GM18858 (cell line): ENCODE data around the gene ATXN3L.

Experiments used
- ATAC-seq: cut with Tn5 transposase; IDR thresholded peaks from one replicate; pipeline ENCODE4 v1.9.1; 2021; ENCODE audit not compliant: unreplicated experiment

ATXN3L gene

DNA sequence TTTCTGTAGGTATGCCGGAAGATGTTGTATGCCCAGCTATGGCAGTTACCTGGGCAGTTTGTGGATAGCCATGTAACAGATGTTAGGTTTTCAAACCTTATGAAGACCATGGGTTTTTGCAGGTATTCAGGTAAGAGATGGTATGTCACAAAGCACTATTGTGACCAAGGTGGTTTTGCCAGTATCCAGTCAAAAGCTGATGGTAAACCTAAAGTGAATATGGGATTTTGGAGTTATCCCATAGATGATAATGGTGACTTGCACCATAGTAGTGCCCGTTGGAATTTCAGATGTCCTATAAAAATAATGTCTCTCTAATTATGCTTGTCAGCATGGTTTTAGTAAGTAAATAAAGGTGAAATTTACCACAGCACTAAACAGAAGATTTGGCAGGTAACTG lies at the start of gene ATXN3L:
Gene ATXN3L, minus strand, starts transcription at position 101 of the 400 bp plus-strand sequence. CDS start 119 bp downstream, outside the sequence.
- ATAC-seq, result no peak

DNA sequence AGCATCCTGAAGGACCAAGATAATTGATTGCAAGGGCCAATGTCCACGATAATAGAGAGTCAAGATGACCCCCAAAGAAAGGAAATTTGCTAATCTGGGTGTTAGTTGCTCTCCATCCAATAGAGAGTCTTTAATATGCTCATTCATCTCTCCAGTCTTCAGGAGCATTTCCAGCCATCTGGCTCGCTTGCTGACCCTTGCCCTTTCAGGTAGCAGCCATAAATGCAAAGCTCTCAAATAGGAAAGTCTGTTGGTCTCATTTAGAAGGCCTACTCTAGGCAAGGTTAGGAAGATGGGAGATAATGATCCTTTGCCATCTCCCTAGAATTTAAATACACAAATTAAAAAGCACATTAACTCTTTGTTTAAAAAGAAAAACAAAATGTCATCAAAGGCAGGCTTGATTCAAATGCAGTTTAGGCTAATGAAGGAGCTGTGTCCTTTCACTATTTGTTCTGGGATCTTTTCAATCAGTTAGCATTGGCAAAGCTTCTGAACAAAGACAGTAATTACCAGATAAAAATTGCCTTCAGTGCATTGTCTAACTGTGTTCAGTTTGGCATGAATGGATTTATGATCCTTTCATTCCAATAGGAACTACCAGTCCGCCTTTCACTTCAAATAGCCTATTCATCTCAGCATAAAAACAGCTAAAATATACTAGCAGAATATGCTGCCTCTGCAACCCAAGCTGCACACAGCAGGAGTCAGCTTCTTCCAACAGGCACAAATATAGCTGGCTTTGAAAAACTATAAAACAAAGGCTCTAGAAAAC lies 49.6 kb upstream of the ATXN3L start:
- no peak for ATAC-seq

GRCh38 chrX:13367950-13368349 lies 48.1 kb upstream of the ATXN3L start:
- ATAC-seq, result no peak

DNA sequence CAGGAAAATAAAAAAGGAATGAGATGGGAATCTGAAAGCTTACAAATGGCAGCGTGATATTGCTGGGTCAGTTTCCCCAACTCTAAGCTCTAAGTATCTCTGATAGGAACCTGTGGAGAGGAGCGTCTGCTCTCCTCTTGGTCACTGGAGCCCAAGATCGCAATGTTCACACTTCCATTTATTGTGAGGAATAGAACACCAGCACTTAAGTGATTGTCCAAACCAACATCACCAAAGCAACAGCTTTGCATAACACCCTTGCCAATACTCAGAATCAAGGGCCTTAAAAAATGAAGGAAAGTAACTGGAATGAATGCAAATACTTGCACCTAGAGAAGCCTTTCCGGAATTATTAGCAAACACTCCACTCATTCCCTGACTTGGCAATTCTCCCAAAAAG lies 46.8 kb upstream of the ATXN3L start:
- no peak for ATAC-seq

DNA sequence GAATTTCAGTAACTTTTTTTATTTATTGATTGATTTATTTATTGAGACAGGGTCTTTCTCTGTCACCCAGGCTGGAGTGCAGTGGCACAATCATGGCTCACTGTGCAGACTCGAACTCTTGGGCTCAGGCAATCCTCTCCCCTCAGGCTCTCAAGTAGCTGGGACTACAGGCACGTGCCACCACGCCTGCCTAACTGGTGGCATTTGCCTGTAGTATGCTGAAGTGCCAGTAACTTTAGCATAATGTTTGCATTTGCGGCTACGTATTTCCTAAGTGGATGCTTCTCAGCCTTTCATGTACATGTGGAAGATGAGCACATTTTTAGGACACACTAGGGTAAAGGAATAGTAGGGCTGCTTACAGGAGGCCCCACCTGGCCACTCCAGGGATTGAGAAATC lies 45.3 kb upstream of the ATXN3L start:
- no peak for ATAC-seq

DNA sequence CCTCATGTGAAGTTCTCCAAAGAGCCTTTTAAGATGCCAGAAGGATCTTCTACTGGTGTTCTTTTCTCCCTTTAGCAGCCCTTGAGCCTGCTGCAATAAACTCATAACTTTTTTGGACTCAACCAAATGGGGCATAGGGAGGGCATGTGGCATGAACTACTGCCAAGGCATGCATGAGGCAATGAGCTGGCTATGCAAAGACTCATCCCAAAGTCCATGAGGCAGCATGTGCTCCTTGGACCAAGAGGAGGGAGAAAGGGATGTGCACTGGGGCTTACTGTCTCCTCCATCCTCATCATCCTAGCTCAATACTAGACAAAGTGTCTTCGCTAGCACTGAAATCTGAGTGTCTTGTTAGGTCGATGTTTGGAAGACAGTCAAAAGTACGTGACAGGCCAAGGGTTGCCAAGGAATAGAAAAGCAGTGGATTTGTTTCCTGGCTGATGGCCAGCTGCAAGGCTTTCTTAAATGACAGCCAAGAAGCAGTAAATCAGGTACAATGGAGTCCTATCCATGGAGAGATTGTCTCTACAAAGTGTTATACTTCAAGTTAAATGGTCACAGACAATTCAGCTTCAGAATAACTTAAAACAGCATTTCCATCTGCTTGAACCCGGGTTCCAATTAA lies 44.5 kb upstream of the ATXN3L start:
- no peak for ATAC-seq

- ATAC-seq, result no peak
Measured at GRCh38 chrX:13360146-13360545, 40.3 kb upstream of the ATXN3L start.

GRCh38 chrX:13357925-13358324 lies 38.1 kb upstream of the ATXN3L start:
- ATAC-seq, result no peak

DNA sequence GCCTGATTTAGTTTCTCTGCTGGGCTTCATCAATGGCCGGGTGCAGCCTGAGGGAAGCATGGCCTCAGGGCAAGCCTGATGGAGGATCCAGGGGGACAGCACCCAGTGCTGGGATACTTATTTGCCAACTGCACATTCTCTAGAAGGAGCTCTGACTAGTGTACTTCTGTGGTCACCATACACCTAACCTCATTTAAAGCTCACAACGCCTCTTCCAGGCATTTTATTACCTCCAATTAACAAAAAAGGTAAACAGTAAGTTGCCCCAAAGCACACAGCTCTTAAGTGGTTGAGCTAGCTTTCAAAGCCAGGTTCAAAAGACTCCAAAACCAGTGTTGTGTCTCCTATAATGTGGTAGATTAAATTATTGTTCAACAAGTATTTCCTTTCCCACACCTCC lies 26.8 kb upstream of the ATXN3L start:
- ATAC-seq, result no peak

DNA sequence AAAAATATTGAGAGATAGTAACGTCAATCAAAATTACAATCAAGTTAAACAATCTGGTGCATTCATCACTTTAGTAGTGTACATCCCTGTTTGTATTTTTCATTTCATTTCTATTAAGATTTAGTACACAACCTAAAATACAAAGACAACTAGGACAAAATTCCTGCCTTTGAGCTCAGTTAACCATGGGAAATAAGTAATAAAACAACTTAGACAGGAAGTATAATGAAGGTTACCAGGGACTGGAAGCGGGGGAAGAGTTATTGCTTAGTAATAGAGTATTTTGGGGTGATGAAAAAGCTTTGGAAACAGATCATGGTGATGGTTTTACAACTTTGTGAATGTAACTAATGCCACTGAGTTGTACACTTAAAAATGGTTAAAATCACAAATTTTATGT lies 25.6 kb upstream of the ATXN3L start:
- no peak for ATAC-seq

DNA sequence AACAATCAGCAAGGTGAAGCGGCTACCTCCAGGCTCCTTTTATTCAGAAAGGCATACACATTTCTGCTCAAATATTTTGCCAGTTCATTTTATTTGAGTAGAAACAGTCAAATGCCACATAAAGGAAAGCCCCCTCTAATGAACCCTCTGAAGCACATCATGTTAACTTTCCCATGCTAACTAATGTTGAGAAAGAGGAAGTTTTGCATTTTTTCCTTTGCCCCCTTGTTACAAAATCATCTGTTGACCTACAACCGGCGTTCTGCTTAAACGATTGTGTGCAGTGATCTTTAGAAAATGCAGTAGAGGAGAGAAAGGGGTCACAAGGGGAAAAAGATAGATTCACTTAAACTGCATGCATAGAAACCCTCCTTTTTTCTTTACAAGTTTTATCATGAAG lies 25.2 kb upstream of the ATXN3L start:
- no peak for ATAC-seq

GRCh38 chrX:13341491-13342101 lies 21.7 kb upstream of the ATXN3L start:
- ATAC-seq, result no peak

DNA sequence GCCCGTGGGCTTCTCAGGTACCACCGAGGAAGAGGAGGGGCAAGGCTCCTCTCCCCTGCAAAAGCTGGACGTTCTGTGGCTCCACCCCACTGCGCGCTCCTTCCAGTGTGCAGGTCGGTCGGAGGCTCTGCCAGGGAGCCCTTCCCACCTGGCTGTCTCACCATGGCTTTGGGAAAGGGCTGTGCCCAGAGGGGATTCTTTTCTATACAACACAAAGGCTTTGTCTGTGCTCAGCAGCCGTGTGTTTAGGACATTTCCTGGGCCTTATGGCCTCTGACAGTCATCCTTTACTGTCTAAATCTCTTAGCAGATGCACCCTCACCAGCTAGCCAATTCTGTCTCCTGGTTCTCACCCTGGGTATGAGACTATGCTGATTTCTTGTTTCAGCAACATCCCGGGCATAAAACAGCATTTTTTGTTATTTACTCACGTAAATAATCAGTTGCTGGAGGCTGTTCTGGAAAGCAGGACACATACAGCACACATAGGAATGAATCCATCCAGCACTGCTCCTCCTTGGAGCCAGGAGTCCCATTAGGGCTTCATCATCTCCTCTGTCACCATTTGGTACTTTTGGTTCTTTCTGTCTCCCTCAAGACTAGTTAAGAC lies 20.4 kb upstream of the ATXN3L start:
- no peak for ATAC-seq

DNA sequence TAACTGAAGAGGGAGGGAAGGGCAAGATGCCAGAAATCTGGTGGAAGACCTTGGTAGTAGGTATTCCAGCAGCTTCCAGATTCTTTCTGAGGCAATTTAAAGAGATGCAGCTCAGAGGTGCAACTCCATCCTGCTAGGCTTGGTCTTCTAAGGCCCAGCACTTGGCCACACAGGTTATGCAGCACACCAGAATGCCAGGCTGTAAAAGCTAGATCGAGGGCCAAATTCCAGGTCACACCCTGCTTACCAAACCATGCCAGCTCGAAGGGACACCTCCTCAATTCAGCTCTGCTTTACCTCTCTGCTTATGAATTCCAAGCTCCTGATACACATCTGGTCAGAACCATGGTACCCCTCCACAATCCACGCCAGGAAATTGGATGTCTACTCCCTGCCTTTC lies 19.8 kb upstream of the ATXN3L start:
- ATAC-seq, result no peak

DNA sequence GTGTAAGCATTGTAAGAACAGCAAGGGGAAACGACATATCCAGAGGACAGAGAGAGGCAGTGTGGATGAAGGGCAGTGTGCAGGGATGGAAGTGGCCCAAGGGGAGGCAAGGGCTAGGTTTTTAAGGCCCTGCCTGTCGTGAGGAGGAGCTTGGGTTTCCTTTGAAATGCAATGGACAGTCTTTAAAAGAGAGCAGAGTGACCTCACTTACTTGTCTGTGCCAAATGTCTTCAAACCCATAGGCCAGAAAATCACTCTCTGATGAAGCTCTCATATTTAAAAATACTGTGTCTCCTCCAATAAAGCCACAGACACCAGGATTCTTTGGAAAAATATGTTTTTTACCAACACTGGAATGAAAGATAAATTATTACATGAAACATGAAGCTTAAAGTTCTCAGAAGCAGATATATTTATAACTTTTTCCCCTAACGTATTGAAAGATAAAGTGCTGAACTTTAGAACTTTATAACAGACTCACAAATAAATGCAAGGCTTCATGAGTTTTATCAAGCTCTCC lies 19.2 kb upstream of the ATXN3L start:
- no peak for ATAC-seq

- ATAC-seq, result no peak
Measured at GRCh38 chrX:13334491-13334890, 14.6 kb upstream of the ATXN3L start.

DNA sequence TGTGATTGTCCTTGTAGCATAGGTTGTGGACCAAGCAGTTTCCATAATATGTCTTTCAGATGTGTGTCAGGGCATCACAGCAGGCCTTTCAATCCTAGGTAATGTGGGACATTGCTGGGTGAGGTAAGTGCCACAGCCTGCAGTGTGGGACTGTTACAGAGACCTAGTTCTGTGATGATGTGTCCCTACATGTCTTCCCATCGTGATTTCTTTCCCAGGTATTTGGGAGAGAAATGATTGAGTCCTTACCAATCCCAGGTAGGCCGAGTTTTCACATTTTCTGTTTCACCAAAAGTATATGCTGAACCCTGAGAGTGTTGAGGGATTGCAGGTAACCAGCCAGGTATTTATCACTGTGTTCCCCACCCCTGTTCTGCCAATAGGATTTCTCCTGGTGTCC lies 10.6 kb upstream of the ATXN3L start:
- no peak for ATAC-seq

DNA sequence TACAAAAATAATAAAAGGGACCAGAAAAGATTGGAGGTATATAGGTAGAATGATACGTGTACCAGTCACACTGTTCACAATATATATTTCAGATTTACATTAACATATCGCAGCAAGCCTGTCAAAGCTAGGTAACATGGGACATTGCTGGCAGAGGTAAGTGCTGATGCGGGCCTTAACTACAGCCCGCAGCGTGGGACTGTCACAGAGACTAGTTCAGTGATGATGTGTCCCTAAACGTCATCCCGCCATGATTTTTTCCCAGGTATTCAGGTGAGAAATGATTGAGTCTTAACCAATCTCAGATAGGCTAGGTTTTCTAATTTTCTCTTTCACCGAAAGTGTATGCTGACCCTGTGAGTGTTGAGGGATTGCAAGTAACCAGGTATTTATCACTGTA lies 7.8 kb upstream of the ATXN3L start:
- ATAC-seq, result no peak

DNA sequence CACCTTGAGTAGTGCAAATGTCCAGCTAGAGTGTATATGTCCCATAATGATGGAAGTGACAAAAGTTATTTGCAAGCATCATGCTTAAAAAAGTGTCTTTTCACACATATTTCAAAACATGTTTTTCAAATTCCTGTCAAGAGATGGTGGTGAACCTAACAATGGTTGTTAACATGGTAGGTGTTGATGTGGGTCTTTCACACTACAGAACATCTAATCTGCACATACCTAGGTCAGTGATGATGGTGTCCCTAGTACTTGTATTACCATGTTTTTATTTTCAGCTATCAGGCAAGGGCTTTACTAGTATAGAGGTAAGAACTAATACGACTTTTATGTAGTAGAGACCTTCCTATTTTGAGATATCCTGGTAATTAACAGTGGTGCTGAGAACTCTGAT lies 3.4 kb upstream of the ATXN3L start:
- ATAC-seq, result no peak

DNA sequence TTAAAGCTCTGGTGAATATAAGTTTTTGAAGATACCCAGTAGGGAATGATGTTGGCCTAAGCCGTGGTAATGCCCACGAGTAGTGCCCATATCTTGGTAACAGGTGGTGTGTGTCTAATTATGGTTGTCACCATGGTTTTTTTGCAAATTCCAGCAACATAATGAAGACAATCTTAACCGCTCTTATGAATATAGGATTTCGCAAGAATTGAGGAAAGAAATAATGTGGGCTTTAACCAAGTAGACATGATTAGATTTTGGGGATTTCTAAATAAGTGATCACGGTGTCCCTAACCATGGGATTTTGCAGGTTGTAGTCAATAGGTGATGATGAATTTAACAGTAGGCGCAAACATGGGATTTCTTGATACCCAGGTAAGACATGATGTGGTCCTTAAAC lies 2.5 kb downstream of the ATXN3L start:
- ATAC-seq, result no peak

GRCh38 chrX:13311560-13311959 lies 8.3 kb downstream of the ATXN3L start:
- ATAC-seq, result no peak

DNA sequence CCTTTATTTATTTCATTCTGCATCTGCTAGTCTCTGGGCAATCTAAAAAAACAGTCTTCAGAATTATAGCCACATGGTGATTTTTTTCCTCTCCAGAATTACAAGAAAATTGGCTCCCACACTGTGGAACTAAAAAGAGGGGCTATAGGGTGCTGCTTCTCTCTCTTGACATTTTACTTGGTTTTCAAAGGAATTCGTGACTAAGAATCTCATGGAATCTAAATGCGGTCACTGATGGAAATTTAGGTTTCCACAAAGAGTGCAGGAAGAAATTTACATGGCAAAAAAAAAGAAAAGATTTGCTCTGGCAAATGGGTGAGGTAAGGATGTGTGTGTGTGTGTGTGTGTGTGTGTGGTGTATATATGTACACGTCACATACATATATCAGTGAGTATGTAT lies 10.2 kb downstream of the ATXN3L start:
- no peak for ATAC-seq
